A549 treated with dexamethasone at 1 μM for 4 hours (cell line): ENCODE data around the gene RBPJ. TPM values are rescaled to one million over a fixed set of nuclear protein-coding genes. Genes with fewer than 3 reads are reported as not detected.

ENCODE experiments used
- total RNA-seq: library from RNA; stranded (reverse); fragments of 200-300 nt; extraction: Qiagen RNA extraction; gene quantifications from 5 replicates; pipeline ENCODE4 v1.2.3, GENCODE V29; 2022

RBPJ gene
- 10.2 to 16.5 TPM (median 14.8 TPM) in 5 replicates for total RNA-seq

DNA sequence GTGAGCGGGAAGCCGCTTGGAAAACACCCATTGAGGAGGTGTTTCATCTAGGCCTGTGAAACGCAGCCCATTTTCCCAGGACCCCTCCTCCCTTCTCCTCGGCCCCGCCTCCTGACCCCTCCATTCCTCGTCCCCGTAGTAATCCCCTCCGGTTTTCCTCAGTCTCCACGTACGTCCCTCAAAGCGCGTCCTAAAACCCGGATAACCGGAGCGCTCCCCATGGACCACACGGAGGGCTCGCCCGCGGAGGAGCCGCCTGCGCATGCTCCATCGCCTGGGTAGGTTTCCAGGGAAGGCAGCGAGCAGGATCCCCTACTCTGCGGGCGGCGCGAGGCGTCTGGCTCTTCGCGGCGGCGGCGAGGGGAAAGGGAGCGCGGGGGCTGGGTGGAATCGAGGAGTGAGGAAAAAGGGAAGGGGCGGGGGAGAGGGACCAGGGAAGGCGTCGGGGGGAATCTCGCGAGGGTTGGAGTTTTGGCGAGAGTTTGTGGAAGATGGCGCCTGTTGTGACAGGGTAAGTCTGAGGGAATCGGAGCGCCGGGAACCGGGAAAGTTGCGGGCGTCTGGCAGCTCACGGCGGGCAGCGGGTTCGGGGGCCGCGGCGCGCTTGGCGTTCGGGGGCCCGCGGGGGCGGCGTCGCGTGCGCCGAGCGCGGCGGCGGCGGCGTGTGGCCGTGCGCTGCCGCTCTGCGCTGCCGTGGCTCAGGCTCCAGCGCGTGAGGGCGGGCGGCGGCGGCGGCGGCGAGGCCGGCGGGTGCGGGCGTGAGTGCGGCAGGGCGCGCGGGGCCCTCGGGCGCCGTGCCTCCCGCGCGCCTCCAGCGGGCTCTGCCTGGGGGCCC lies at the start of gene RBPJ:
TSS of gene RBPJ (plus strand) at position 477 of the 835 bp plus-strand sequence. CDS start at position 492, 15 bp downstream.

Other genes starting within 250 kb of the RBPJ start
- not detected in 5 replicates for gene CCKAR, start 169.5 kb downstream of the RBPJ start, total RNA-seq